Natural killer cell (primary cell): ENCODE data around the gene NUDT16L1. TPM values are rescaled to one million over a fixed set of nuclear protein-coding genes. Genes with fewer than 3 reads are reported as not detected.
A peak's percentile ranks its signal among the peaks of the same experiment; 100 is the strongest.

ENCODE experiments used
- ATAC-seq, 3 donors: fragments of 150-1000 bp in 2 of 3; fragments of 200-7000 bp in 1 of 3; cut with Tn5 transposase; 1 replicate in 1 of 3; 2 replicates in 2 of 3; pipeline ENCODE4 v1.10.0; 2021; ENCODE audit warnings: mild to moderate bottlenecking in 2 of 3, moderate library complexity in 2 of 3
- DNase-seq, 2 donors: peaks; one replicate each; pipeline versions ENCODE4 v3.0.0 to v3.0.0-alpha.2; 2013 to 2021; ENCODE audit warnings: mixed read lengths in 1 of 2
- H3K27ac ChIP-seq: one replicate; pipeline ENCODE4 v1.5.1; 2013; ENCODE audit warnings: mild to moderate bottlenecking, low read length
- H3K27me3 ChIP-seq: one replicate; pipeline ENCODE4 v1.6.1; 2013; ENCODE audit warnings: low read length; ENCODE audit not compliant: control insufficient read depth, insufficient read depth
- H3K36me3 ChIP-seq: one replicate; pipeline ENCODE4 v1.6.1; 2013; ENCODE audit warnings: low read length; ENCODE audit not compliant: control insufficient read depth, insufficient read depth
- H3K4me1 ChIP-seq: one replicate; pipeline ENCODE4 v1.6.1; 2013; ENCODE audit warnings: low read length; ENCODE audit not compliant: control insufficient read depth, insufficient read depth
- H3K4me3 ChIP-seq: one replicate; pipeline ENCODE4 v1.5.1; 2013; ENCODE audit warnings: low read length
- H3K9me3 ChIP-seq: one replicate; pipeline ENCODE4 v1.6.1; 2013; ENCODE audit warnings: low read length; ENCODE audit not compliant: control insufficient read depth, insufficient read depth
- H3K27ac Mint-ChIP-seq, 2 donors: one replicate each; pipeline ENCODE4 v1.8.0; 2022; ENCODE audit warnings: mild to moderate bottlenecking in 2 of 2, mixed read lengths in 2 of 2, moderate library complexity in 1 of 2
- H3K27me3 Mint-ChIP-seq, 2 donors: one replicate each; pipeline ENCODE4 v1.8.0; 2022; ENCODE audit warnings: low read depth in 2 of 2, mixed read lengths in 2 of 2
- H3K36me3 Mint-ChIP-seq: one replicate; pipeline ENCODE4 v1.8.0; 2022; ENCODE audit warnings: mixed read lengths
- H3K4me1 Mint-ChIP-seq, 2 donors: one replicate each; pipeline ENCODE4 v1.8.0; 2022; ENCODE audit warnings: mixed read lengths in 2 of 2
- H3K4me3 Mint-ChIP-seq: one replicate; pipeline ENCODE4 v1.8.0; 2022; ENCODE audit warnings: mild to moderate bottlenecking, moderate library complexity, mixed read lengths
- H3K9me3 Mint-ChIP-seq, 2 donors: one replicate each; pipeline ENCODE4 v1.8.0; 2022; ENCODE audit warnings: mixed read lengths in 2 of 2
- WGBS: methylation state at CpG from one replicate; pipeline ENCODE4 v1.1.7; 2013; ENCODE audit warnings: missing lambda C conversion rate; ENCODE audit not compliant: insufficient coverage; 5-methylcytosine and 5-hydroxymethylcytosine counted together
- intact Hi-C: fragments of 100-400 bp; cut with micrococcal nuclease; formaldehyde crosslinking; loops from one replicate; pipeline ENCODE4 v1.14.2; 2022
- total RNA-seq, 4 donors: library from RNA; stranded (reverse); fragments of 120-200 nt in 1 of 4; gene quantifications; one replicate each; pipeline versions ENCODE4 v1.2.3 to v1.2.4, GENCODE V29; 2013 to 2022
- TF ChIP-seq, protein P1 (sequence below): fragments of 200-600 bp; IDR thresholded peaks from one replicate; pipeline ENCODE4 v1.8.0; 2022; ENCODE audit warnings: antibody characterized with exemption

Gene NUDT16L1
- total RNA-seq, 3 donors from 2014 or later (not counting 1 experiment from before 2014, with no cell fraction given): 30.8 to 39.1 (median 35.0) TPM

DNA sequence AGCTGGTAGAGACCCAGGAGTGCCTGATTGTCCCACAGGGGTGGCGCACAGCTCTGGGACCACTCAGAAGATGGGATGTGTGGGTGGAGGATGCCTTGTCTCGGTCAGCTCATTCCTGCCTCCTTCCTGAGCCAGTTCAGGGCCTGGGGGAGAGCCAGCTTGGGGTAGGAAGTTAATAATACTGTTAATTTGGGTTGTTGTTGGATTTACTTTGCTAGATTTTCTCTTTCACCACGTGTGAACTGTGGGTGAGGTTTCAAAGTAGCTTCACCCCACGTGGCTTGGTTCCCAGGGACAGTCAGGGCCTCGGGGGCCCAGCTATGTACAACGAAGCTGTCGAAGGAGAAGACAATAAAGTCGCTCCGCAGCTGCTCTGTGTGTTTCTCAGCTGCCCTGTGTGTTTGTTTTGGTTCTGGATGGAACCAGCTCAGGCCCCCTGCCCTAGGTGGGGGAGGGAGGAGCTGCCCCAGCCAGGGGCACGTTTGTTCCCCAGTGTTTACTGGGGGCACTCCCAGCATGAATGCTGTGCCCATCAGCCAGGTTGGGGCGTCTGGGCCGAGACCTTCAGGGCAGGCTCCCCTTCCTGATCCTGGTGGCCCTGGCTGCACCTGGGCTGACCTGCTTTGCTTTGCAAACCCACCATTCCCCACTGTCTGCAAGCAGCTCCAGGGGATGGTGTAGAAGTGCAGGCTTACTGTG, 2.3 kb downstream of the NUDT16L1 start:
- WGBS: 65% methylated on average over 12 of the region's 12 CpGs
- Histone ChIP-seq H3K4me1 (peaks cover 32% of the 10 kb centered on the region), H3K4me3 (no peak overlapping the region), H3K27ac (peak overlapping the region; percentile 34), H3K27me3 (no peaks in the 10 kb centered on the region), H3K36me3 (peaks cover 38% of the 10 kb centered on the region), H3K9me3 (no peaks in the 10 kb centered on the region)
- ATAC-seq: no peak
- H3K27me3 Mint-ChIP-seq: no peaks in the 10 kb centered on the region
- H3K27ac Mint-ChIP-seq: peak overlapping the region; percentile 80 to 85
- TF ChIP-seq, protein P1, sequence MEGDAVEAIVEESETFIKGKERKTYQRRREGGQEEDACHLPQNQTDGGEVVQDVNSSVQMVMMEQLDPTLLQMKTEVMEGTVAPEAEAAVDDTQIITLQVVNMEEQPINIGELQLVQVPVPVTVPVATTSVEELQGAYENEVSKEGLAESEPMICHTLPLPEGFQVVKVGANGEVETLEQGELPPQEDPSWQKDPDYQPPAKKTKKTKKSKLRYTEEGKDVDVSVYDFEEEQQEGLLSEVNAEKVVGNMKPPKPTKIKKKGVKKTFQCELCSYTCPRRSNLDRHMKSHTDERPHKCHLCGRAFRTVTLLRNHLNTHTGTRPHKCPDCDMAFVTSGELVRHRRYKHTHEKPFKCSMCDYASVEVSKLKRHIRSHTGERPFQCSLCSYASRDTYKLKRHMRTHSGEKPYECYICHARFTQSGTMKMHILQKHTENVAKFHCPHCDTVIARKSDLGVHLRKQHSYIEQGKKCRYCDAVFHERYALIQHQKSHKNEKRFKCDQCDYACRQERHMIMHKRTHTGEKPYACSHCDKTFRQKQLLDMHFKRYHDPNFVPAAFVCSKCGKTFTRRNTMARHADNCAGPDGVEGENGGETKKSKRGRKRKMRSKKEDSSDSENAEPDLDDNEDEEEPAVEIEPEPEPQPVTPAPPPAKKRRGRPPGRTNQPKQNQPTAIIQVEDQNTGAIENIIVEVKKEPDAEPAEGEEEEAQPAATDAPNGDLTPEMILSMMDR: no peak
- intact Hi-C loops: no loop called here
- H3K9me3 Mint-ChIP-seq: no peaks in the 10 kb centered on the region
- peak in 1 of 2 donors; percentile 17 for DNase-seq
- H3K4me3 Mint-ChIP-seq: peak overlapping the region; percentile 64
- no peaks in the 10 kb centered on the region for H3K36me3 Mint-ChIP-seq
- peaks cover 7 to 9% of the 10 kb centered on the region in 2 donors for H3K4me1 Mint-ChIP-seq

DNA sequence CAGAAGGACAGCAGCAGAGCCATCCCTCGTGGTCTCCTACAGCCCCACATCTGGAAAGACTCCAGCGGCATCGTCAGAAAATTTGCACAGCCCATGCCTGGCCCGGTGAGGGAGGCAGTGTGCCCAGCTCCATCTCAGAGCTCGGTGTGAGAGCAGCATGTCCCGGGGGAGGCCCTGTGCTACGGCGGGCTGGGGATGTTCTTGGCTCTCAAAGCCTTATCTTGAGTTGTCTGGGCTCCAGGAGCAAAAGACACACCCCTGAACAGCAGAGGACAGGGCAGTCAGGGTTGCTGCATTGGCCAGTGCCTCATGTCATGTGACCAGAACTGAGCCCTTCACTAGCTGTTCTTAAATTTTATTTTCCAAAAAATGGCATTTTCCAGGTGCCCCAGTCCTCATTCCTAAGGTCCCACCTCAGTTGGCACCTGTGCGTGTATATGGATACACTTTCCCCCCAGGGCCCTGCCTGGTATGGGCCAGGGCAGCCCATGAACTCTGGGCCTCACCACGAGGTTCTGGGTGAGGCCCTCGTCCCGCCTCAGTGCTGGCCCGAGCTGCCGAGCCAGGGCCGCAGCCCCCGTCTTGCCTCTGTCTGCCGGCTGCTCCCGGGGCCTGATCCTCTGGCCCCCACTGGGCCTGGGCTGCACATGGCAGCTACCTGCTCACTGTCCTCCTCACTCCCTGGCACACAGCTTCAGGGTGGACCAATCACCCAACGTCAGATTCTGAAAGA, 3.0 kb downstream of the NUDT16L1 start:
- peak overlapping the region; percentile 25 for H3K4me3 Mint-ChIP-seq
- WGBS: 91% methylated on average over 19 of the region's 19 CpGs
- DNase-seq: peak in 1 of 2 donors; percentile 9
- TF ChIP-seq, protein P1: no peak
- Histone ChIP-seq H3K9me3 (no peaks in the 10 kb centered on the region), H3K4me3 (no peak overlapping the region), H3K27me3 (no peaks in the 10 kb centered on the region), H3K4me1 (peaks cover 35% of the 10 kb centered on the region), H3K36me3 (peaks cover 45% of the 10 kb centered on the region), H3K27ac (peak overlapping the region; percentile 34)
- peak overlapping the region; percentile 80 to 85 for H3K27ac Mint-ChIP-seq
- H3K36me3 Mint-ChIP-seq: no peaks in the 10 kb centered on the region
- intact Hi-C loops: no loop called here
- peaks cover 7 to 9% of the 10 kb centered on the region in 2 donors for H3K4me1 Mint-ChIP-seq
- no peak for ATAC-seq
- H3K27me3 Mint-ChIP-seq: no peaks in the 10 kb centered on the region
- H3K9me3 Mint-ChIP-seq: no peaks in the 10 kb centered on the region

DNA sequence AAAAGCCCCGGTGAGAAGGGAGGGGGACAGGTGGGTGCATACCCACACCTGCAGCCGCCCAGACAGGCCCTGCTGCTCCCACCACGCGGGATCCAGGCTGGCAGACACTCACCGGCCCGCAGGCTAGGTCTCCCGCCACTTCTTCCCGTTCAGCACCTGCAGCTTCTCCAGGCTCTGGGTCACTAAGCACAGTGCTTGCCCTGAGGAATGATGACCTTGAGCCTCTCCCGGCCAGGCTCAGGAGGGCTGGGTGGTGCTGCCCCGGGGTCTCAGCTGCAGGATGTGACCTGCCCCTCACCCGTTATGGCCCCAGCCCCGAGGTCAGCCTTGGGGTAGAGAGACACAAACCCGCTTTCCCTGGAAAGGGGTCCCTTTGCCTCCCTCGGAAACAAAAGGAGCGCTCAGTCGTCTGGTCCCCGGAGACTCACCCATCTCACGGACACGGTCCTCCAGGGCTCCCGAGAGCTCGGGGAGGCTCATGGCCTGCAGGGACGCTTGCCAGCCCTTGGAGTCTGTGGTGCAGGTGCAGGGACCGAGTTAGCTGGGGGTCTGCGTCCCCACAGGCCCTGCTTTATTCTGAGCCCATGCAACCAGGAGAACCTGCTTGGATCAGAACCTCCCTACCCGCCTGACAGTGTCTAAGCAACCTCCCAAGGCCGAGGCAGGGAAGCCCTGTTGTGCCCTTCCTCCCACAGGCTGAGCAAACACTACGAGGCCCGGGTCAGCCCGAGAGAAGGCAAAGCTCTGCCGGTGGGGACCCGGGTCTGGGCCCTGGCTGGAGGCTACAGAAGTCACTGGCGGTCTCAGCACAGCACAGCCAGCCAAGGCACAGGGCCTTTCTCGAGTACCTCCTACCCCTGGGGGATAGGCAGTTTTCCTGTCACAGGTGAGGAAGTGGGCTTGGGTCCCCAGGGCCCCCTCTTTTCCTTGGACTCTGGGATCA, 3.8 kb downstream of the NUDT16L1 start:
- WGBS: 94% methylated on average over 33 of the region's 33 CpGs
- no peaks in the 10 kb centered on the region for H3K27me3 ChIP-seq
- Mint-ChIP-seq H3K4me3 (no peak overlapping the region), H3K36me3 (no peaks in the 10 kb centered on the region), H3K27me3 (no peaks in the 10 kb centered on the region), H3K9me3 (no peaks in the 10 kb centered on the region), H3K4me1 (peaks cover 7 to 10% of the 10 kb centered on the region in 2 donors), H3K27ac (no peak overlapping the region)
- intact Hi-C loops: no loop called here
- H3K4me3 ChIP-seq: no peak overlapping the region
- TF ChIP-seq, protein P1: no peak
- ATAC-seq (no peak), DNase-seq (peak in 1 of 2 donors; percentile 4)
- H3K27ac ChIP-seq: no peak overlapping the region
- peaks cover 48% of the 10 kb centered on the region for H3K36me3 ChIP-seq
- no peaks in the 10 kb centered on the region for H3K9me3 ChIP-seq
- H3K4me1 ChIP-seq: peaks cover 41% of the 10 kb centered on the region
